Measurements from ENCODE around the gene EPG5. TPM values are rescaled to one million over a fixed set of nuclear protein-coding genes. Genes with fewer than 3 reads are reported as not detected.

EPG5 gene
- total and polyA plus RNA-seq, 10 of the 15 experiments (the other 5 are each of a cell fraction or from before 2014, with no cell fraction given): 1.9 to 27.7 (median 9.0) TPM

GRCh38 chr18:45825258-45826044 is 141.7 kb downstream of the EPG5 start, which contains the start of gene SIGLEC15:
Gene SIGLEC15 (plus strand): TSS chr18:45825675. CDS start chr18:45825729, 54 bp downstream.
- ChIA-PET CTCF (interaction anchor here (0.7 to 1.4 kb wide), 2 partner anchors 53 to 87 kb away, joined by 3 read pairs; no protein-coding TSS in a partner anchor), POLR2A (no interaction called here), SMC1A (ENCODE audit: uncharacterized antibody, unreplicated experiment) (interaction anchor here (1.3 kb wide), 1 partner anchor 18 kb away, joined by 3 read pairs; no protein-coding TSS in a partner anchor), RAD21 (ENCODE audit: unreplicated experiment) (no interaction called here)
- TF ChIP-seq IKZF1 (conservative IDR thresholded peaks at IDR 0.05) (peak; percentile 30), IKZF2 (IDR thresholded peaks at IDR 0.05) (peak in 1 of 2 experiments; percentile 44; a peak in 1 of 4 replicates), MTA3 (IDR thresholded peaks at IDR 0.05; ENCODE audit: borderline replicate concordance, low read length) (no peak), EED (IDR thresholded peaks at IDR 0.05; ENCODE audit: low read depth) (no peak)
- Histone ChIP-seq H3K36me3 (ENCODE audit: control insufficient read depth in 2 of 2, insufficient read depth in 2 of 2, low read length in 1 of 2) (no peaks in the 10 kb centered on the region), H3K9me3 (replicated peaks; ENCODE audit: control insufficient read depth, insufficient read depth, low read length) (no peaks in the 10 kb centered on the region; the same call in 2 of the 3 replicates), H3K9ac (ENCODE audit: control insufficient read depth, insufficient read depth, low read length) (no peak within 1 kb of the TSS), H3K4me1 (ENCODE audit: control insufficient read depth, insufficient read depth, low read length) (peaks cover 18% of the 10 kb centered on the region), H2AFZ (ENCODE audit: control insufficient read depth, low read depth, low read length) (peak within 1 kb of the TSS; percentile 30; the same call in 1 of the 2 replicates), H3K4me3 (no peak within 1 kb of the TSS), H3K79me2 (ENCODE audit: control insufficient read depth, insufficient read depth, low read length) (no peaks in the 10 kb centered on the region), H3K4me2 (ENCODE audit: control insufficient read depth, insufficient read depth) (no peak within 1 kb of the TSS; the same call in 1 of the 2 replicates), H3K27me3 (replicated peaks in 1 of 2; ENCODE audit: control insufficient read depth in 2 of 2, insufficient read depth in 2 of 2, low read length in 1 of 2) (no peaks in the 10 kb centered on the region), H4K20me1 (ENCODE audit: control insufficient read depth, insufficient read depth) (no peaks in the 10 kb centered on the region), H3K27ac (ENCODE audit: control insufficient read depth, insufficient read depth) (no peak within 1 kb of the TSS)
- BruUV-seq (replicated peaks): no TSS peak
- peak; percentile 26 for ATAC-seq
- 15% methylated on average over 12 of the region's 12 CpGs for WGBS (ENCODE audit: insufficient coverage, insufficient replicate concordance, low lambda C conversion rate, missing lambda C conversion rate)
- in situ Hi-C loops (cut with MboI): no loop called here
- no peak for DNase-seq (ENCODE audit: low read depth, low spot score)
- intact Hi-C loops (cut with micrococcal nuclease; ENCODE audit: unreplicated experiment): no loop called here
- peak; percentile 65 for FAIRE-seq

GRCh38 chr18:45821711-45822110 is 145.4 kb downstream of the EPG5 start:
- POLR2A ChIA-PET: no interaction called here
- CTCF ChIA-PET: no interaction called here
- in situ Hi-C loops (cut with MboI): no loop called here

More at GRCh38 chr18:45821711-45822110, 145.4 kb downstream of the EPG5 start:
- 0 out of 2 replicates have a peak, but pooled peaks cover 3% of the 10 kb centered on the region for H3K4me1 ChIP-seq (ENCODE audit: control insufficient read depth, insufficient read depth, low read length)
- H3K36me3 ChIP-seq (ENCODE audit: control insufficient read depth in 2 of 2, insufficient read depth in 2 of 2, low read length in 1 of 2): no peaks in the 10 kb centered on the region
- 0% methylated on average over 1 of the region's 1 CpG for WGBS (ENCODE audit: insufficient coverage, insufficient replicate concordance, low lambda C conversion rate, missing lambda C conversion rate)
- no TSS peak for BruUV-seq (replicated peaks)
- H3K27ac ChIP-seq (ENCODE audit: control insufficient read depth, insufficient read depth): no peak overlapping the region
- SMC1A ChIA-PET (ENCODE audit: uncharacterized antibody, unreplicated experiment): no interaction called here
- H3K9ac ChIP-seq (ENCODE audit: control insufficient read depth, insufficient read depth, low read length): no peak overlapping the region
- H3K79me2 ChIP-seq (ENCODE audit: control insufficient read depth, insufficient read depth, low read length): no peaks in the 10 kb centered on the region
- DNase-seq (ENCODE audit: low read depth, low spot score) (no peak), FAIRE-seq (no peak), ATAC-seq (peak; percentile 25; the same call in 1 of the 3 replicates)
- no peaks in the 10 kb centered on the region for H3K27me3 ChIP-seq (replicated peaks in 1 of 2; ENCODE audit: control insufficient read depth in 2 of 2, insufficient read depth in 2 of 2, low read length in 1 of 2)
- no peak overlapping the region for H2AFZ ChIP-seq (ENCODE audit: control insufficient read depth, low read depth, low read length)
- no peaks in the 10 kb centered on the region for H4K20me1 ChIP-seq (ENCODE audit: control insufficient read depth, insufficient read depth)
- H3K4me3 ChIP-seq: no peak overlapping the region
- RAD21 ChIA-PET (ENCODE audit: unreplicated experiment): no interaction called here
- no peak overlapping the region for H3K4me2 ChIP-seq (ENCODE audit: control insufficient read depth, insufficient read depth)
- TF ChIP-seq MTA2 (IDR thresholded peaks at IDR 0.05; ENCODE audit: low read depth): 0 out of 2 replicates have a peak, but pooled peaks have one; percentile 14
- TF ChIP-seq USF2 (IDR thresholded peaks at IDR 0.05; ENCODE audit: borderline replicate concordance, low read depth, low read length): no peak
- no peak for TF ChIP-seq SP1 (IDR thresholded peaks at IDR 0.05; ENCODE audit: low read depth, low read length)
- TF ChIP-seq ATF7 (IDR thresholded peaks at IDR 0.05; ENCODE audit: low read depth): peak; percentile 72
- intact Hi-C loops (cut with micrococcal nuclease; ENCODE audit: unreplicated experiment): no loop called here
- no peaks in the 10 kb centered on the region; the same call in 2 of the 3 replicates for H3K9me3 ChIP-seq (replicated peaks; ENCODE audit: control insufficient read depth, insufficient read depth, low read length)
